SK-N-SH treated with all-trans-retinoic acid at 6 μM for 48 hours (cell line): ENCODE measurements around the gene CDC42SE2.
"Not testable (repeated sequence)": the region's sequence is repeated elsewhere in the genome, so short reads cannot be mapped to it uniquely, and the experiment has no call there.

Source experiments
- ATAC-seq: fragments of 200-7000 bp; cut with Tn5 transposase; 3 replicates; pipeline ENCODE4 v1.9.1; 2020; ENCODE audit warnings: mild to moderate bottlenecking, moderate library complexity
- ARNTL ChIP-seq: fragments of 450-650 bp; formaldehyde crosslinking; IDR thresholded peaks from 2 replicates; pipeline ENCODE4 v1.5.0; 2020; ENCODE audit warnings: low read depth, mild to moderate bottlenecking, moderate library complexity, borderline replicate concordance
- BACH2 ChIP-seq: fragments of 250-450 bp; sonication (Bioruptor Pico); IDR thresholded peaks from 2 replicates; pipeline ENCODE4 v1.9.0; 2021; ENCODE audit warnings: mild to moderate bottlenecking, borderline replicate concordance
- CSDC2 ChIP-seq: fragments of 250-450 bp; sonication (Bioruptor Pico); IDR thresholded peaks from 2 replicates; pipeline ENCODE4 v1.5.0; 2020; ENCODE audit warnings: mild to moderate bottlenecking, moderate library complexity
- ESRRG ChIP-seq: fragments of 250-450 bp; sonication (Bioruptor Pico); IDR thresholded peaks from 2 replicates; pipeline ENCODE4 v1.6.1; 2021; ENCODE audit warnings: mild to moderate bottlenecking
- GLIS3 ChIP-seq: fragments of 250-450 bp; sonication (Bioruptor Pico); IDR thresholded peaks from 2 replicates; pipeline ENCODE4 v1.5.0; 2020; ENCODE audit warnings: mild to moderate bottlenecking, moderate library complexity
- OSR1 ChIP-seq: fragments of 250-450 bp; sonication (Bioruptor Pico); IDR thresholded peaks from 2 replicates; pipeline ENCODE4 v1.8.0; 2022; ENCODE audit warnings: moderate library complexity, mild to moderate bottlenecking, inconsistent platforms
- PPARA ChIP-seq: fragments of 250-450 bp; sonication (Bioruptor Pico); IDR thresholded peaks from 2 replicates; pipeline ENCODE4 v1.5.0; 2020; ENCODE audit warnings: mild to moderate bottlenecking, borderline replicate concordance
- RARB ChIP-seq: fragments of 250-450 bp; sonication (Bioruptor Pico); IDR thresholded peaks from 2 replicates; pipeline ENCODE4 v1.8.0; 2021; ENCODE audit warnings: mild to moderate bottlenecking, moderate library complexity
- SNAI2 ChIP-seq: fragments of 250-450 bp; sonication (Bioruptor Pico); IDR thresholded peaks from 2 replicates; pipeline ENCODE4 v1.5.0; 2020; ENCODE audit warnings: mild to moderate bottlenecking, moderate library complexity
- TCF4 ChIP-seq: fragments of 250-450 bp; sonication (Bioruptor Pico); IDR thresholded peaks from 2 replicates; pipeline ENCODE4 v1.8.0; 2021; ENCODE audit warnings: mild to moderate bottlenecking, moderate library complexity, borderline replicate concordance
- ZFP3 ChIP-seq: fragments of 250-450 bp; sonication (Bioruptor Pico); IDR thresholded peaks from 2 replicates; pipeline ENCODE4 v1.5.0; 2020; ENCODE audit warnings: mild to moderate bottlenecking, moderate library complexity
- ZFP30 ChIP-seq: fragments of 450-650 bp; formaldehyde crosslinking; IDR thresholded peaks from 2 replicates; pipeline ENCODE4 v1.5.0; 2022; ENCODE audit warnings: mild to moderate bottlenecking, moderate library complexity
- ZNF565 ChIP-seq: fragments of 450-650 bp; formaldehyde crosslinking; conservative IDR thresholded peaks from 2 replicates; pipeline ENCODE4 v1.5.0; 2020; ENCODE audit warnings: low read depth, mild to moderate bottlenecking, moderate library complexity
- ZNF70 ChIP-seq: fragments of 450-650 bp; formaldehyde crosslinking; IDR thresholded peaks from 2 replicates; pipeline ENCODE4 v1.5.0; 2020; ENCODE audit warnings: mild to moderate bottlenecking, moderate library complexity
- ZNF8 ChIP-seq: fragments of 450-650 bp; formaldehyde crosslinking; IDR thresholded peaks from 2 replicates; pipeline ENCODE4 v1.5.0; 2020; ENCODE audit warnings: mild to moderate bottlenecking, moderate library complexity
- TF ChIP-seq, protein P1 (sequence below): fragments of 250-450 bp; sonication (Bioruptor Pico); IDR thresholded peaks from 2 replicates; pipeline ENCODE4 v1.8.0; 2021; ENCODE audit warnings: low read depth, mild to moderate bottlenecking, moderate library complexity, borderline replicate concordance
- TF ChIP-seq, protein P2 (sequence below): fragments of 250-450 bp; sonication (Bioruptor Pico); IDR thresholded peaks from 2 replicates; pipeline ENCODE4 v1.5.1; 2020; ENCODE audit warnings: low read depth, mild to moderate bottlenecking, moderate library complexity
- TF ChIP-seq, protein P3 (sequence below): fragments of 250-450 bp; sonication (Bioruptor Pico); IDR thresholded peaks from 2 replicates; pipeline ENCODE4 v1.5.1; 2021; ENCODE audit warnings: mild to moderate bottlenecking, moderate library complexity

Gene CDC42SE2

DNA sequence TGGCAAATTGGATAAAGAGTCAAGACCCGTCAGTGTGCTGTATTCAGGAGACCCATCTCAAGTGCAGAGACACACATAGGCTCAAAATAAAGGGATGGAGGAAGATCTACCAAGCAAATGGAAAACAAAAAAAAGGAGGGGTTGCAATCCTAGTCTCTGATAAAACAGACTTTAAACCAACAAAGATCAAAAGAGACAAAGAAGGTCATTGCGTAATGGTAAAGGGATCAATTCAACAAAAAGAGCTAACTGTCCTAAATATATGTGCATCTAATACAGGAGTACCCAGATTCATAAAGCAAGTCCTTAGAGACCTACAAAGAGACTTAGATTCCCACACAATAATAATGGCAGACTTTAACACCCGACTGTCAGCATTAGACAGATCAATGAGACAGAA is 82.4 kb downstream of the CDC42SE2 start:
- not testable (repeated sequence) for ATAC-seq

DNA sequence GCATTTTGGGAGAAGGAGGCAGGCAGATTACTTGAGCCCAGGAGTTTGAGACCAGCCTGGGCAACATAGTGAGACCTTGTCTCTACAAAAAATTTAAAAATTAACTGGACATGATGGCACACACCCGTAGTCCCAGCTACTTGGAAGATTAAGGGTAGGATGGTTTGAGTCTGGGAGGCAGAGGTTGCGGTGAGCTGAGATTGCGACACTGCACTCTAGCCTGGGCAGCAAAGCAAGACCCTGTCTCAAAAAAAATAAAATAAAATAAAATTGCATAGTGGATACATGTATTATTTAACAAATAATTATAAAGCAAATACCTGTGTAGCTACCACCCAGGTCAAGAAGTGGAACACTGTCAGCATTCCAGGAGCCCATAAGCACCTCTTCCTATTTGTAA is 90.1 kb downstream of the CDC42SE2 start:
- TF ChIP-seq OSR1 (CRISPR knock-in tag) (no peak), SNAI2 (CRISPR knock-in tag) (no peak), ZNF70 (no peak), ZFP3 (CRISPR knock-in tag) (no peak), PPARA (CRISPR knock-in tag) (no peak)
- TF ChIP-seq, protein P1, sequence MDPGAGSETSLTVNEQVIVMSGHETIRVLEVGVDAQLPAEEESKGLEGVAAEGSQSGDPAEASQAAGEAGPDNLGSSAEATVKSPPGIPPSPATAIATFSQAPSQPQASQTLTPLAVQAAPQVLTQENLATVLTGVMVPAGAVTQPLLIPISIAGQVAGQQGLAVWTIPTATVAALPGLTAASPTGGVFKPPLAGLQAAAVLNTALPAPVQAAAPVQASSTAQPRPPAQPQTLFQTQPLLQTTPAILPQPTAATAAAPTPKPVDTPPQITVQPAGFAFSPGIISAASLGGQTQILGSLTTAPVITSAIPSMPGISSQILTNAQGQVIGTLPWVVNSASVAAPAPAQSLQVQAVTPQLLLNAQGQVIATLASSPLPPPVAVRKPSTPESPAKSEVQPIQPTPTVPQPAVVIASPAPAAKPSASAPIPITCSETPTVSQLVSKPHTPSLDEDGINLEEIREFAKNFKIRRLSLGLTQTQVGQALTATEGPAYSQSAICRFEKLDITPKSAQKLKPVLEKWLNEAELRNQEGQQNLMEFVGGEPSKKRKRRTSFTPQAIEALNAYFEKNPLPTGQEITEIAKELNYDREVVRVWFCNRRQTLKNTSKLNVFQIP (CRISPR knock-in tag): no peak
- TF ChIP-seq, all 23 proteins: peak for 0
- ATAC-seq: no peak

DNA sequence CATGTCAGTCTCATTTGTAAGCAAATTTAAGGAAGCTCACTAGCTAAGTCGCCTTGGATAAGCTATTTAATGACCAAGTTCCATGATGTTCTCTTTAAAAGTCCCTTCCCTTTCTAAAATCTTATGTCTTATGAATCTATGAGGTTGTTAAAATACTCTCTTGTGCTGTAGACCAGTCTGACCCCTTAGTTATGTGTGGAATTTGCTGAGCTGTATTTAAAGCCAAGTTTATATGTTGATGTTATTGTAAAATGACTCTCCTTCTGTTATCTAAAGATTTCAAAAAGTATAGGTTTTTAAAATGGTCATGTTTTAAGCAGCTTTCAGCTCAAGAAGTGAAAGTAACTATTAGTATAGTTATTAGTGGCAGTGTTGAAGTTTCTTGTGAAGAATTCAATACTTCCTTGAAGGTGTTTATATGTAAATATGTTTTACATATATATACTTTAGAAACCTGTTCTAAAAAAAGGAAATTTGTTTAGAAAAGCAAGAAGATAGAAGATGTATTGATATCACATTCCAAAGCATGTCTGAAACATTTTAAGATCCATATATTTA is 92.2 kb downstream of the CDC42SE2 start:
- TF ChIP-seq, protein P2, sequence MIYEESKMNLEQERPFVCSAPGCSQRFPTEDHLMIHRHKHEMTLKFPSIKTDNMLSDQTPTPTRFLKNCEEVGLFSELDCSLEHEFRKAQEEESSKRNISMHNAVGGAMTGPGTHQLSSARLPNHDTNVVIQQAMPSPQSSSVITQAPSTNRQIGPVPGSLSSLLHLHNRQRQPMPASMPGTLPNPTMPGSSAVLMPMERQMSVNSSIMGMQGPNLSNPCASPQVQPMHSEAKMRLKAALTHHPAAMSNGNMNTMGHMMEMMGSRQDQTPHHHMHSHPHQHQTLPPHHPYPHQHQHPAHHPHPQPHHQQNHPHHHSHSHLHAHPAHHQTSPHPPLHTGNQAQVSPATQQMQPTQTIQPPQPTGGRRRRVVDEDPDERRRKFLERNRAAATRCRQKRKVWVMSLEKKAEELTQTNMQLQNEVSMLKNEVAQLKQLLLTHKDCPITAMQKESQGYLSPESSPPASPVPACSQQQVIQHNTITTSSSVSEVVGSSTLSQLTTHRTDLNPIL (CRISPR knock-in tag): no peak
- TF ChIP-seq GLIS3 (CRISPR knock-in tag): no peak
- TF ChIP-seq ZNF565 (CRISPR knock-in tag): no peak
- peak; percentile 68 for ATAC-seq

DNA sequence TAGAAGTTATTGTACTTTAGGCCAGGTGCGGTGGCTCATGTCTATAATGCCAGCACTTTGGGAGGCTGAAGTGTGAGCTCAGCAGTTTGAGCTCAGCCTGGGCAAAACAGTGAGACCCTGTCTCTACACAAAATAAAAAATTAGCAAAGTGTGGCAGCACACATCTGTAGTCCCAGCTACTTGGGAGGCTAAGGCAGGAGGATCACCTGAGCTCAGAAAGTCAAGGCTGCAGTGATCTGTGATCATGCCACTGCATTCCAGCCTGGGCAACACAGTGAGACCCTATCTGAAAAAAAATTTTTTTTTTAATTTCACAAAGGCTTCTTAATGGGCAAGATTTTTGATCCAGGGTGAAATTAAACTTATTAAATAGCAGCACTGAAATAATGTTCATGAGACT is 92.8 kb downstream of the CDC42SE2 start:
- TF ChIP-seq ESRRG (CRISPR knock-in tag) (no peak), BACH2 (CRISPR knock-in tag) (no peak), SNAI2 (CRISPR knock-in tag) (no peak)
- no peak for ATAC-seq

DNA sequence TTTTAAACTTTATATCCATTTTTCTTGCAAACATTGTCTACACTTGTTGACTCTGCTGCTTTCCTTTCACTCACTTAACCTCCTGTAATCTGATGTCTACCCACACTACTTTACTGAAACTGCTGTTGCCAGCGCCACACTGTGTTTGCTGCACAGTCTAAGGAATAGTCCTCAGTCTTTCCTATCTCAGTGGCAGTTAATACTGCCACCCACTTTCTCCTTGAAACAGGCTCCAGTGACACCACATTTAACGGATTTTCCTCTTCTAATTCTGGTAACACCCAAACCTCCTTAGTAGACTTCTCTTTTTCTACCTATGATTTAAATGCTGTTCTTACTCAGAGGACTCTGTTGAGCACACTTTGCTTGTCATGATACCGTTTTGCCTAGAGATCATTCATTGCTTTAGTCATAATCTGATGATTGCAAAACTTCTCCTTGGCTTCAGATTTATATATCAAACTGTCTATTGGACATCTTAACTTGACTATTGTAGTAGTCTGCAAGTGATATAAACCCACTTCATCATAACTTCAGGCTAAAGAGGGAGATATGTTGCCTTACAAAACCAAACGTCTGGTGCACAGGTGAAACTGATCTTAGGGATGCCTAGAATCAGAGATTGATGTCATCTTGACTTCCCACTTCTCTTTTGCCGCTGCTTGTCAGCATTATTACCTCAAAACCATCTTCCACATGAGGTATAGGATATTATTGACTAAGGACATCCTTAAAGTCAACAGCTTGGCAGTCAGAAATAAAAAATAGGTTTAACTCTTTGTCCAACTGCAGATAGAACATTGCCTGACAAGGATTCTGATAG is 94.1 kb downstream of the CDC42SE2 start:
- no peak for TF ChIP-seq SNAI2 (CRISPR knock-in tag)
- no peak for TF ChIP-seq ZNF8 (CRISPR knock-in tag)
- TF ChIP-seq ZFP3 (CRISPR knock-in tag): no peak
- TF ChIP-seq, protein P1 (CRISPR knock-in tag): no peak
- no peak for TF ChIP-seq GLIS3 (CRISPR knock-in tag)
- no peak for TF ChIP-seq OSR1 (CRISPR knock-in tag)
- TF ChIP-seq PPARA (CRISPR knock-in tag): no peak
- no peak for TF ChIP-seq ZFP30 (CRISPR knock-in tag)
- TF ChIP-seq, protein P2 (CRISPR knock-in tag): no peak
- no peak for TF ChIP-seq ZNF70
- TF ChIP-seq CSDC2 (CRISPR knock-in tag): no peak
- TF ChIP-seq TCF4: no peak
- no peak for TF ChIP-seq RARB (CRISPR knock-in tag)
- TF ChIP-seq, protein P3, sequence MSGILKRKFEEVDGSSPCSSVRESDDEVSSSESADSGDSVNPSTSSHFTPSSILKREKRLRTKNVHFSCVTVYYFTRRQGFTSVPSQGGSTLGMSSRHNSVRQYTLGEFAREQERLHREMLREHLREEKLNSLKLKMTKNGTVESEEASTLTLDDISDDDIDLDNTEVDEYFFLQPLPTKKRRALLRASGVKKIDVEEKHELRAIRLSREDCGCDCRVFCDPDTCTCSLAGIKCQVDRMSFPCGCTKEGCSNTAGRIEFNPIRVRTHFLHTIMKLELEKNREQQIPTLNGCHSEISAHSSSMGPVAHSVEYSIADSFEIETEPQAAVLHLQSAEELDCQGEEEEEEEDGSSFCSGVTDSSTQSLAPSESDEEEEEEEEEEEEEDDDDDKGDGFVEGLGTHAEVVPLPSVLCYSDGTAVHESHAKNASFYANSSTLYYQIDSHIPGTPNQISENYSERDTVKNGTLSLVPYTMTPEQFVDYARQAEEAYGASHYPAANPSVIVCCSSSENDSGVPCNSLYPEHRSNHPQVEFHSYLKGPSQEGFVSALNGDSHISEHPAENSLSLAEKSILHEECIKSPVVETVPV (CRISPR knock-in tag): no peak
- no peak for TF ChIP-seq ARNTL (CRISPR knock-in tag)
- TF ChIP-seq, all 23 proteins: peak for 0
- no peak for ATAC-seq
